Stomach (tissue), 9 donors: ENCODE results near the gene GNE. TPM values are rescaled to one million over a fixed set of nuclear protein-coding genes. Genes with fewer than 3 reads are reported as not detected.
"Not testable (repeated sequence)": the region's sequence is repeated elsewhere in the genome, so short reads cannot be mapped to it uniquely, and the experiment has no call there.

Source experiments
- DNase-seq, 2 donors: peaks; one replicate each; pipeline versions ENCODE4 v3.0.0 to v3.0.0-alpha.2; 2013 to 2019
- H3K27ac ChIP-seq, 5 donors: fragments of 200-600 bp in 4 of 5; sonication (generic) in 4 of 5; one replicate each; pipeline ENCODE4 v1.5.1; 2013 to 2019; ENCODE audit warnings: mild to moderate bottlenecking in 1 of 5, moderate library complexity in 1 of 5
- H3K27me3 ChIP-seq, 3 donors: fragments of 200-600 bp; sonication (generic); one replicate each; pipeline ENCODE4 v1.5.1; 2017 to 2019; ENCODE audit warnings: mixed run types in 1 of 3
- H3K36me3 ChIP-seq, 4 donors: fragments of 200-600 bp; sonication (generic); 1 replicate in 3 of 4; 2 replicates in 1 of 4; pipeline ENCODE4 v1.5.1; 2016 to 2019
- H3K4me1 ChIP-seq, 4 donors: fragments of 200-600 bp; sonication (generic); one replicate each; pipeline ENCODE4 v1.5.1; 2016 to 2019
- H3K4me3 ChIP-seq, 4 donors: fragments of 200-600 bp; sonication (generic) in 3 of 4; one replicate each; pipeline ENCODE4 v1.5.1; 2016 to 2019; ENCODE audit warnings: mild to moderate bottlenecking in 1 of 4
- H3K9me3 ChIP-seq, 4 donors: fragments of 200-600 bp; sonication (generic); one replicate each; pipeline ENCODE4 v1.5.1; 2016 to 2019
- CTCF ChIP-seq, 7 experiments: fragments of 450-650 bp in 4 of 7; fragments of 200-600 bp in 3 of 7; sonication (generic) in 3 of 7; IDR thresholded peaks; one replicate each; pipeline ENCODE4 v1.5.1; 2016 to 2019; ENCODE audit warnings: antibody characterized with exemption in 7 of 7, control low read depth in 2 of 7, mild to moderate bottlenecking in 1 of 7
- EP300 ChIP-seq: sonication (generic); formaldehyde crosslinking; IDR thresholded peaks from one replicate; pipeline ENCODE4 v1.6.1; 2017; ENCODE audit warnings: antibody characterized with exemption
- POLR2A ChIP-seq, 4 donors: fragments of 450-650 bp; IDR thresholded peaks; one replicate each; pipeline ENCODE4 v1.6.1; 2016; ENCODE audit warnings: antibody characterized with exemption in 4 of 4, control low read depth in 2 of 4, mild to moderate bottlenecking in 1 of 4, moderate library complexity in 1 of 4
- POLR2AphosphoS5 ChIP-seq, 3 donors: sonication (generic); formaldehyde crosslinking; IDR thresholded peaks; one replicate each; pipeline ENCODE4 v1.6.1; 2016; ENCODE audit warnings: antibody characterized with exemption in 3 of 3
- WGBS, 5 donors: extraction: QIAGEN DNeasy Blood & Tissue Kit in 3 of 5; methylation state at CpG; one replicate each; pipeline versions ENCODE4 v1.1.5 to v1.1.7; 2013 to 2018; 5-methylcytosine and 5-hydroxymethylcytosine counted together
- intact Hi-C: fragments of 100-400 bp; cut with DNase I; formaldehyde crosslinking; loops from one replicate; pipeline ENCODE4 v1.15.1; 2023; ENCODE audit warnings: low total_unique reads
- polyA plus RNA-seq, 3 donors: library from polyadenylated mRNA; stranded (reverse); fragments of 200-250 nt; gene quantifications; one replicate each; pipeline ENCODE4 v1.2.3, GENCODE V29; 2013
- total RNA-seq, 5 donors: library from RNA; depleted of rRNA; stranded (reverse); fragments of >200 nt; gene quantifications; one replicate each; pipeline versions ENCODE4 v1.1.0 to v1.2.3, GENCODE V29; 2014 to 2016
- donor health status: healthy with polysubstance abuse.
- donor health status: Bipolar disorder and iron deficiency.
- donor health status: healthy.

GNE gene
- total and polyA plus RNA-seq, 8 donors = 2.3 to 63.1 (median 11.4) TPM

DNA sequence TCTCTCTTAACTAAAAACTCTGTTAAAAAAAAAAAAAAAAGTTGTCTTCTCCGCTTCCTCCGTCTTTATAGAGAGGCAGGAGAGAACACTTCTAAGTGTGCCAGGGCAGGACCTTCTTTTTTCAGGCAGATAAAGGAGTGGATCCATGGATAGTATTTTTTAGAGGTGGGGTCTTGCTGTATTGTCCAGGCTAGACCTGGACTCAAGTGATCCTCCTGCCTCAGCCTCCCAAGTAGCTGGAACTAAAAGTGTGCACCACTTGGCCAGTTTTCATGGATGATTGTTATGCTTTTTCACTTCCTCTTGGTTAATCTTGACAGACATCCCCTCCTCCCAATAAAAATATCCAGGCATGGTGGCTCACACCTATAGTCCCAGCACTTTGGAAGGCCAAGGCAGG is 20.0 kb upstream of the GNE start:
- no peaks in the 10 kb centered on the region for H3K36me3 ChIP-seq
- no peak overlapping the region for H3K4me3 ChIP-seq
- H3K4me1 ChIP-seq = peaks cover 0 to 16% (median 7%) of the 10 kb centered on the region in 4 donors
- no peak overlapping the region for H3K27ac ChIP-seq
- TF ChIP-seq POLR2AphosphoS5 (IDR thresholded peaks at IDR 0.05) = no peak
- no peak for TF ChIP-seq POLR2A (IDR thresholded peaks at IDR 0.05)
- no peak for TF ChIP-seq CTCF (IDR thresholded peaks at IDR 0.05)
- no peak for DNase-seq
- intact Hi-C loops = no loop called here
- H3K9me3 ChIP-seq = no peaks in the 10 kb centered on the region
- 95 to 100% (median 98%) methylated on average over 2 of the region's 2 CpGs for WGBS, 5 donors
- H3K27me3 ChIP-seq = no peaks in the 10 kb centered on the region

DNA sequence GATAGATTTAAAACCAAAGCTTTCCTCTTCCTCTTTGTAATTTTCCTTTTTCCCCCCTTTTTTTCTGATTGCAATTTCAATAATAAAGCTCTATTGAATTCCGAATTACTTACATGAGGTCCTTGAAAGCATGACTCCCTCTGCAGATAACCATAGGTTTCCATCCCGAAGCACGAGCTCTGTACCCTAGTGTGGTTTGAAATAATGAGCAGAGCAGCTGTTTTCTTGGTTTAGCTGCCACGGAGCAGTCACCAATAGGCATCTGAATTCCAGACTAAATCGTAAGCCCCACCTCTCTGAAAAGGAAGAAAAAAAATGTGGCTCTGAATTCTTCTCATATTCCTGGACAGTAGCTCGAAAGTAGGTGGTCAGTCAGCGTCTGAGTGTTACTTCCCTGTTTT is 18.5 kb upstream of the GNE start:
- H3K4me1 ChIP-seq = peaks cover 0 to 16% (median 7%) of the 10 kb centered on the region in 4 donors
- H3K36me3 ChIP-seq = no peaks in the 10 kb centered on the region
- H3K27ac ChIP-seq = no peak overlapping the region
- WGBS, 5 donors = 15 to 25% (median 19%) methylated on average over 7 of the region's 7 CpGs
- H3K27me3 ChIP-seq = no peaks in the 10 kb centered on the region
- intact Hi-C loops = no loop called here
- DNase-seq = peak in 1 of 2 donors; percentile 32
- TF ChIP-seq POLR2A (IDR thresholded peaks at IDR 0.05) (no peak), CTCF (IDR thresholded peaks at IDR 0.05) (no peak), POLR2AphosphoS5 (IDR thresholded peaks at IDR 0.05) (no peak), EP300 (no peak)
- no peaks in the 10 kb centered on the region for H3K9me3 ChIP-seq
- H3K4me3 ChIP-seq = no peak overlapping the region

GRCh38 chr9:36276254-36276653 is 18.0 kb upstream of the GNE start:
- no peaks in the 10 kb centered on the region for H3K9me3 ChIP-seq
- peaks cover 0 to 16% (median 7%) of the 10 kb centered on the region in 4 donors for H3K4me1 ChIP-seq
- intact Hi-C loops = no loop called here
- H3K36me3 ChIP-seq = no peaks in the 10 kb centered on the region
- H3K4me3 ChIP-seq = no peak overlapping the region
- H3K27ac ChIP-seq = no peak overlapping the region
- no peaks in the 10 kb centered on the region for H3K27me3 ChIP-seq
- WGBS, 5 donors = 29 to 63% (median 41%) methylated on average over 1 of the region's 1 CpG
- TF ChIP-seq POLR2A (IDR thresholded peaks at IDR 0.05) (no peak), CTCF (IDR thresholded peaks at IDR 0.05) (no peak), EP300 (no peak), POLR2AphosphoS5 (IDR thresholded peaks at IDR 0.05) (no peak)
- DNase-seq = no peak

DNA sequence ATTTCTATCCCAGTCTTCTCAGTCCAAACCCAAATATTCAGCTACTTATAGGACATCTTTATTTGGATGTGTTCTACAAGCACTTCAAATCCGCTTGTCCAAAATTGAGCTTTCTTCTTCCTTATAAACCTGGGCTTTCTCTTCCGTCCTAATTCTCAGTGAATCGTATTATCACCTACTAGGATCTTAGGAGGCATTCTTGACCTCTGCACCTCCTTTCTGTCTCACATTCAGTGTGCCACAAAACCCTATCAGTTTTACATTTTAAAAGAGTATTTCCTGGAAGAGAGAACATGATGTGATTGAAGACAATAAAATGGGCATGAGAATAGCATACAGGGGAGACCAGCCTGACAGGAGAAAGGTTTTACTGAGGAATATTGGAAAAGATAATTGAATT is 16.8 kb upstream of the GNE start:
- Histone ChIP-seq H3K27ac (no peak overlapping the region), H3K4me3 (no peak overlapping the region), H3K4me1 (peaks cover 0 to 16% (median 7%) of the 10 kb centered on the region in 4 donors), H3K36me3 (no peaks in the 10 kb centered on the region), H3K27me3 (no peaks in the 10 kb centered on the region), H3K9me3 (no peaks in the 10 kb centered on the region)
- no peak for DNase-seq
- 90 to 92% (median 91%) methylated on average over 3 of the region's 3 CpGs for WGBS, 5 donors
- no peak for TF ChIP-seq POLR2A (IDR thresholded peaks at IDR 0.05)
- TF ChIP-seq CTCF (IDR thresholded peaks at IDR 0.05) = no peak
- TF ChIP-seq POLR2AphosphoS5 (IDR thresholded peaks at IDR 0.05) = no peak
- TF ChIP-seq EP300 = no peak
- intact Hi-C loops = no loop called here

- peaks cover 0 to 16% (median 7%) of the 10 kb centered on the region in 4 donors for H3K4me1 ChIP-seq
- H3K9me3 ChIP-seq, H3K4me3 ChIP-seq, H3K27ac ChIP-seq, H3K36me3 ChIP-seq, H3K27me3 ChIP-seq, intact Hi-C loops: not testable (repeated sequence)
- peak in 1 of 2 donors; percentile 21 for DNase-seq
- WGBS, 5 donors = 78 to 92% (median 86%) methylated on average over 7 of the region's 7 CpGs
Measured at GRCh38 chr9:36273354-36273753, 15.1 kb upstream of the GNE start.
